ENCODE results near the gene UBL3. TPM values are rescaled to one million over a fixed set of nuclear protein-coding genes. Genes with fewer than 3 reads are reported as not detected.

UBL3 gene
- total RNA-seq, 1 experiment from 2014 or later: 12.0 TPM

- Histone ChIP-seq H3K4me3 (ENCODE audit: low read depth, low read length, poor library complexity, severe bottlenecking) (no peak overlapping the region), H3K27me3 (replicated peaks; ENCODE audit: insufficient read depth, low read depth, low read length, poor library complexity) (no peaks in the 10 kb centered on the region), H3K27ac (ENCODE audit: low read depth, low read length, poor library complexity, severe bottlenecking) (no peak overlapping the region), H3K36me3 (ENCODE audit: insufficient read depth, low read length, poor library complexity, severe bottlenecking) (no peaks in the 10 kb centered on the region), H3K9me3 (ENCODE audit: low read depth, low read length, poor library complexity, severe bottlenecking) (no peaks in the 10 kb centered on the region), H3K4me1 (ENCODE audit: insufficient read depth, low read length, poor library complexity, severe bottlenecking) (peaks cover 12% of the 10 kb centered on the region)
- DNase-seq (ENCODE audit: low spot score): no peak
- TF ChIP-seq EZH2 (IDR thresholded peaks at IDR 0.05; ENCODE audit: borderline replicate concordance, low read depth, low read length, poor library complexity, severe bottlenecking) (no peak), CTCF (conservative IDR thresholded peaks at IDR 0.05; ENCODE audit: low read depth, low read length) (no peak)
- no TSS peak for BruUV-seq (replicated peaks)
- intact Hi-C loops (cut with micrococcal nuclease; ENCODE audit: unreplicated experiment): no loop called here
- POLR2A ChIA-PET (ENCODE audit: low non-redundant PET): interaction anchor here (0.5 kb wide), 1 partner anchor 14 kb away, joined by 4 read pairs; no protein-coding TSS in a partner anchor
- CTCF ChIA-PET: no interaction called here
Observed at GRCh38 chr13:29817604-29818378, 32.6 kb downstream of the UBL3 start.

- no peak for DNase-seq (ENCODE audit: low spot score)
- Histone ChIP-seq H3K27me3 (replicated peaks; ENCODE audit: insufficient read depth, low read depth, low read length, poor library complexity) (no peaks in the 10 kb centered on the region), H3K36me3 (ENCODE audit: insufficient read depth, low read length, poor library complexity, severe bottlenecking) (no peaks in the 10 kb centered on the region), H3K4me3 (ENCODE audit: low read depth, low read length, poor library complexity, severe bottlenecking) (no peak overlapping the region), H3K4me1 (ENCODE audit: insufficient read depth, low read length, poor library complexity, severe bottlenecking) (peaks cover 12% of the 10 kb centered on the region), H3K9me3 (ENCODE audit: low read depth, low read length, poor library complexity, severe bottlenecking) (no peaks in the 10 kb centered on the region), H3K27ac (ENCODE audit: low read depth, low read length, poor library complexity, severe bottlenecking) (no peak overlapping the region)
- BruUV-seq (replicated peaks): no TSS peak
- intact Hi-C loops (cut with micrococcal nuclease; ENCODE audit: unreplicated experiment): no loop called here
- ChIA-PET POLR2A (ENCODE audit: low non-redundant PET) (no interaction called here), CTCF (no interaction called here)
- TF ChIP-seq EZH2 (IDR thresholded peaks at IDR 0.05; ENCODE audit: borderline replicate concordance, low read depth, low read length, poor library complexity, severe bottlenecking) (no peak), CTCF (conservative IDR thresholded peaks at IDR 0.05; ENCODE audit: low read depth, low read length) (no peak)
Observed at GRCh38 chr13:29816715-29817114, 33.7 kb downstream of the UBL3 start.

- Histone ChIP-seq H3K4me1 (ENCODE audit: insufficient read depth, low read length, poor library complexity, severe bottlenecking) (peaks cover 12% of the 10 kb centered on the region), H3K27ac (ENCODE audit: low read depth, low read length, poor library complexity, severe bottlenecking) (no peak overlapping the region), H3K9me3 (ENCODE audit: low read depth, low read length, poor library complexity, severe bottlenecking) (no peaks in the 10 kb centered on the region), H3K27me3 (replicated peaks; ENCODE audit: insufficient read depth, low read depth, low read length, poor library complexity) (no peaks in the 10 kb centered on the region), H3K4me3 (ENCODE audit: low read depth, low read length, poor library complexity, severe bottlenecking) (no peak overlapping the region), H3K36me3 (ENCODE audit: insufficient read depth, low read length, poor library complexity, severe bottlenecking) (no peaks in the 10 kb centered on the region)
- intact Hi-C loops (cut with micrococcal nuclease; ENCODE audit: unreplicated experiment): no loop called here
- POLR2A ChIA-PET (ENCODE audit: low non-redundant PET): interaction anchor here (0.6 kb wide), 1 partner anchor 65 kb away, joined by 5 read pairs; no protein-coding TSS in a partner anchor
- CTCF ChIA-PET: no interaction called here
- no TSS peak for BruUV-seq (replicated peaks)
- TF ChIP-seq EZH2 (IDR thresholded peaks at IDR 0.05; ENCODE audit: borderline replicate concordance, low read depth, low read length, poor library complexity, severe bottlenecking) (no peak), CTCF (conservative IDR thresholded peaks at IDR 0.05; ENCODE audit: low read depth, low read length) (no peak)
- no peak for DNase-seq (ENCODE audit: low spot score)
Observed at GRCh38 chr13:29815336-29815735, 35.1 kb downstream of the UBL3 start.

Measured in A673 (cell line).